Neuron (in vitro differentiated cells): ENCODE data around the gene TCEAL9.
"Not testable (repeated sequence)": the region's sequence is repeated elsewhere in the genome, so short reads cannot be mapped to it uniquely, and the experiment has no call there.

Experiments
- H2AFZ ChIP-seq: one replicate; pipeline ENCODE4 v1.6.1; 2013; ENCODE audit warnings: low read depth, mild to moderate bottlenecking, inconsistent platforms, low read length, moderate library complexity
- H3K27me3 ChIP-seq: one replicate; pipeline ENCODE4 v1.6.1; 2013; ENCODE audit warnings: low read length; ENCODE audit not compliant: insufficient read depth
- H3K36me3 ChIP-seq: one replicate; pipeline ENCODE4 v1.6.1; 2013; ENCODE audit warnings: low read length; ENCODE audit not compliant: insufficient read depth
- H3K4me1 ChIP-seq: one replicate; pipeline ENCODE4 v1.6.1; 2013; ENCODE audit warnings: low read length; ENCODE audit not compliant: insufficient read depth
- H3K4me3 ChIP-seq: 2 replicates; pipeline ENCODE4 v1.5.1; 2013; ENCODE audit warnings: mild to moderate bottlenecking, low read length, moderate library complexity
- H3K9me3 ChIP-seq: one replicate; pipeline ENCODE4 v1.6.1; 2013; ENCODE audit warnings: low read length

TCEAL9 gene

DNA sequence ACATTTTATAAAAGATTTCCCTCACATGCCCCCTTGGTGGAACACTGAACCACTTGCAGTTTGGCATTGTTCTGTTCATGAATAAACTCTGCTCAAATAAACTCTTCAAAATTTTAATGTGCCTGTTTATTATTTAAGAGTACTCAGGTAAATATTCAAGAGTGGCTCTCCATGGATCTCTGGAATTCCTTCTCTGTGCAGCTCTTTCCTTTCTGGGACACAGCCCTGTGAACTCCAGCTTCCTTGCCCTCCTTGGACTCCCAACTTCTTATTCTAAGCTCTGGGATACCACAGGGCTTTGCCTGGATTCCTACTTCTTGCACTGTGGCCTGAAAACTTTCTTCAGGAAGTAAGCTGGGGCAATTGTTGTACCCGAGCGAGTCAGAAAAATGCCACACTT lies 28.4 kb downstream of the TCEAL9 start:
- H3K4me3 ChIP-seq: no peak overlapping the region
- no peaks in the 10 kb centered on the region for H3K9me3 ChIP-seq
- peaks cover 2% of the 10 kb centered on the region for H3K36me3 ChIP-seq
- H3K4me1 ChIP-seq: no peaks in the 10 kb centered on the region
- H3K27me3 ChIP-seq: no peaks in the 10 kb centered on the region
- no peak overlapping the region for H2AFZ ChIP-seq

GRCh38 chrX:103385283-103385830 lies 29.1 kb downstream of the TCEAL9 start:
- not testable (repeated sequence) for H3K4me3 ChIP-seq, H3K9me3 ChIP-seq, H3K4me1 ChIP-seq

GRCh38 chrX:103386332-103386731 lies 30.0 kb downstream of the TCEAL9 start:
- Histone ChIP-seq H3K9me3 (no peaks in the 10 kb centered on the region), H2AFZ (no peak overlapping the region), H3K36me3 (no peaks in the 10 kb centered on the region), H3K4me3 (no peak overlapping the region), H3K27me3 (no peaks in the 10 kb centered on the region), H3K4me1 (no peaks in the 10 kb centered on the region)

More at GRCh38 chrX:103385283-103385830, 29.1 kb downstream of the TCEAL9 start:
- not testable (repeated sequence) for H3K36me3 ChIP-seq, H3K27me3 ChIP-seq, H2AFZ ChIP-seq

- Histone ChIP-seq H3K36me3 (no peaks in the 10 kb centered on the region), H2AFZ (no peak overlapping the region), H3K27me3 (no peaks in the 10 kb centered on the region), H3K4me3 (no peak overlapping the region), H3K4me1 (peaks cover 2% of the 10 kb centered on the region), H3K9me3 (no peaks in the 10 kb centered on the region)
Observed at GRCh38 chrX:103393487-103393886, 37.2 kb downstream of the TCEAL9 start.

DNA sequence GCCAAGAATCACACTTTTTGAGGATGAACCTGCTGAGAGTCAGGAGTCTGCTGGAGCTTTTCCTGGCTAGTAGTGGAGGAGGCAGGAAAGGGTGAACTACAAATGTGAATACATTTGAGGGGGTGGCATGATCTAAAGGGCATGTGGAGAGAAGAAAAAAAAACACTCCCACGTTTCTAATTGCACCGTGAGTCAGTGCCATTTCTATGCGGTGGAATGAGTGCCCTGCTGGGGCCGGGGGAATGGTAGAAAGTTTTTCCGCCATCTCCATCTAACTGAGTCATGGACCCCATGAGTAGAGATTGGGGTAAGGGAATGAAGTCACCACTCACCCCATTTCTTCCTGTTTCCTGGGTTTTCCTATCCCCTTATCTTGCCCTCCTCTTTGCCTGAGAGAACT lies 39.9 kb downstream of the TCEAL9 start:
- no peak overlapping the region for H3K4me3 ChIP-seq
- peaks cover 3% of the 10 kb centered on the region for H3K4me1 ChIP-seq
- H3K27me3 ChIP-seq: no peaks in the 10 kb centered on the region
- H2AFZ ChIP-seq: no peak overlapping the region
- H3K9me3 ChIP-seq: no peaks in the 10 kb centered on the region
- no peaks in the 10 kb centered on the region for H3K36me3 ChIP-seq

DNA sequence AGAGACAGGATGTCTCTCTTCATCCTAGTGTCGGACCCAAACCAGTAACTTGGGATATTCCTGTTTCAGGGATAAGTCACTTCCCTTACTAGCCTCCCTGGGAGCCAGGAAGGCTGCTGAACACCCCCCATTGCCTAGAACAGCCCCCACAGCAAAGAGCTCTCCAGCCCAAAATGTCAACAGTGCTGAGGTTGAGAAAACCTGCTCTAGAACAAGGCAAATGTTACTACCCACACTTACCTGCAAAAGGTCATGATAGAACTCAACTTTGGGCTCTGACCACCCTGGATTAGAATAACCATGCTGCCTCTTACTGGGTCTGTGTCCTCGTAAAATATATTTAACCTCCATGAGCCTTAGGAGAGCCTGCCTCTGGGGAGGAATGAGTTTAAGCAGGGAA lies 40.4 kb downstream of the TCEAL9 start:
- Histone ChIP-seq H3K4me1 (peaks cover 3% of the 10 kb centered on the region), H3K4me3 (no peak overlapping the region), H3K27me3 (no peaks in the 10 kb centered on the region), H3K9me3 (no peaks in the 10 kb centered on the region), H2AFZ (no peak overlapping the region), H3K36me3 (no peaks in the 10 kb centered on the region)

GRCh38 chrX:103397707-103398106 lies 41.4 kb downstream of the TCEAL9 start:
- no peaks in the 10 kb centered on the region for H3K27me3 ChIP-seq
- H2AFZ ChIP-seq: no peak overlapping the region
- H3K4me1 ChIP-seq: peaks cover 3% of the 10 kb centered on the region
- no peaks in the 10 kb centered on the region for H3K9me3 ChIP-seq
- no peak overlapping the region for H3K4me3 ChIP-seq
- H3K36me3 ChIP-seq: no peaks in the 10 kb centered on the region

- Histone ChIP-seq H3K36me3 (no peaks in the 10 kb centered on the region), H3K4me3 (no peak overlapping the region), H3K4me1 (peaks cover 3% of the 10 kb centered on the region), H2AFZ (no peak overlapping the region), H3K9me3 (no peaks in the 10 kb centered on the region), H3K27me3 (no peaks in the 10 kb centered on the region)
Observed at GRCh38 chrX:103398421-103398864, 42.1 kb downstream of the TCEAL9 start.

DNA sequence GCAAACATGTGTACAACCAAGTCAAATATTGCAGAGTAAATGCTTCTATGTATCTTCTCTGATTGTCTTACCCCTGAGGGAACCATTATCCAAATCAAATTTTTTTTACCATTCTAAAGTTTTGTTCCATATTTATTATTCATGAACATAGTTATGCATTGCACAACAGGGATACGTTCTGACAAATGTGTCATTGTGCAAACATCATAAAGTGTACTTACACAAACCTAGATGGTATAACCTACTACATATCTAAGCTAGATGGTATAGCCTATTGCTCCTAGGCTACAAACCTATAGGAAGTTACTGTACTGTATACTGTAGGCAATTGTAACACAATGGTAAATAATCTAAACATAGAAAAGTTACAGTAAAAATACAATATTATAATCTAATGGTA lies 43.4 kb downstream of the TCEAL9 start:
- H3K27me3 ChIP-seq: no peaks in the 10 kb centered on the region
- H3K4me1 ChIP-seq: peaks cover 8% of the 10 kb centered on the region
- H3K36me3 ChIP-seq: no peaks in the 10 kb centered on the region
- H2AFZ ChIP-seq: no peak overlapping the region
- no peaks in the 10 kb centered on the region for H3K9me3 ChIP-seq
- H3K4me3 ChIP-seq: no peak overlapping the region

- H3K27me3 ChIP-seq: no peaks in the 10 kb centered on the region
- no peak overlapping the region for H3K4me3 ChIP-seq
- peaks cover 8% of the 10 kb centered on the region for H3K4me1 ChIP-seq
- no peak overlapping the region for H2AFZ ChIP-seq
- no peaks in the 10 kb centered on the region for H3K36me3 ChIP-seq
- H3K9me3 ChIP-seq: no peaks in the 10 kb centered on the region
Observed at GRCh38 chrX:103400931-103401330, 44.6 kb downstream of the TCEAL9 start.

- no peaks in the 10 kb centered on the region for H3K27me3 ChIP-seq
- H3K9me3 ChIP-seq: no peaks in the 10 kb centered on the region
- H2AFZ ChIP-seq: peak overlapping the region; percentile 38
- H3K4me3 ChIP-seq: peak overlapping the region; percentile 57
- no peaks in the 10 kb centered on the region for H3K36me3 ChIP-seq
- H3K4me1 ChIP-seq: peaks cover 5% of the 10 kb centered on the region
Observed at GRCh38 chrX:103404231-103405008, 48.1 kb downstream of the TCEAL9 start.

DNA sequence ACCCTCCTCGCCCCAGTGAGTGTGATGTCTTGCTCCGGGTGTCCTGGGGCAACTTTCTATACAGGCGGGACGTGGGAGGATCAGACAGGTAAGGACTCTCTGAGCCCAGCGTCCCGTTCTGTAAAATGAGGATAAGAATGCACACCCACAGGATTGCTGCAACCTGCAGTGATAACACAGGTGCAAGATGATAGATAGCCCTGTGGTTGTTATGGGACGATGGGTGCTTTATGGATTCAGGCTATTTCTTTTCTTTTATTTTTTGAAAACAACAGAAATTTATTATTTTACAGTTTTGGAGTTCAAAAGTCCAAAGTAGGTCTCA lies 48.7 kb downstream of the TCEAL9 start:
- peak overlapping the region; percentile 38 for H2AFZ ChIP-seq
- no peaks in the 10 kb centered on the region for H3K27me3 ChIP-seq
- H3K9me3 ChIP-seq: no peaks in the 10 kb centered on the region
- H3K36me3 ChIP-seq: no peaks in the 10 kb centered on the region
- peak overlapping the region; percentile 57 for H3K4me3 ChIP-seq
- H3K4me1 ChIP-seq: peaks cover 5% of the 10 kb centered on the region

DNA sequence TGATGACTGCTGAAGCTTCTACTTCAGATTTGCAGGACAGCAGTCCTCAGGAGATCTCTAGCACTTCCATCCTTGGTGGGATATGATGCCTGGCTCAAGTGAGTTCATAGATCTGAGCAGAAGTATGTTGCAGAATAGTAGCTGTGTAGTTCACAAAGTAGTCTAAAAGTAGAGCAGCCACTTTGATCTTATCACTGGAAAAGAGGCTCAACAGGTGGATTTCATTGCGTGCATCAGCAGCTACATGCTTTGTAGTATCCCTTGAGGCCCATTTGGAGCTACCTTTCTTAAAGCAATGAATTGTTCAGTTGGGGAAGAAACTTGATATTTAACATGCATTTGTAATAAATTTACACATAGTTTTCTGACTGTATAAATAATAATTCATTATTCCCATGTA lies 50.0 kb downstream of the TCEAL9 start:
- Histone ChIP-seq H3K4me1 (peaks cover 5% of the 10 kb centered on the region), H3K9me3 (no peaks in the 10 kb centered on the region), H3K27me3 (no peaks in the 10 kb centered on the region), H2AFZ (no peak overlapping the region), H3K4me3 (no peak overlapping the region), H3K36me3 (no peaks in the 10 kb centered on the region)

DNA sequence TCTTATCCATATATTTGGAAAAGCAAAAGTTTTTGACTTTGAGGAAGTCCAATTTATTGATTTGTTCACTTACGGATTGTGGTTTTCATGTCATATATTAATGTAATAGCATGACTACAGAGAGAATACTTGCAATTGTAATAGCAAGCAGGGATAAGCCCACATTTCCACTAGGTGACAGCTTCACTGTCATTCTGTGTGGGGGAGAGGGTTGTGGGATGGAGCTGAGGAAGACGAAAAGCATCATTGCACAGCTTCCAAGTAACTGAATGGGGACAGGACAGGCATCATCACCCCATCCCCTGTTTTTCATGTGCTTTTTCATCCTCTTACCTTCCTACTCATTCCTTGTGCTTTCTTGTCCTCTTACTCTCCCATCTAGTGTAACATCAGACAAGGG lies 51.5 kb downstream of the TCEAL9 start:
- H3K36me3 ChIP-seq: no peaks in the 10 kb centered on the region
- H3K4me3 ChIP-seq: no peak overlapping the region
- no peak overlapping the region for H2AFZ ChIP-seq
- H3K4me1 ChIP-seq: peaks cover 5% of the 10 kb centered on the region
- H3K9me3 ChIP-seq: no peaks in the 10 kb centered on the region
- H3K27me3 ChIP-seq: no peaks in the 10 kb centered on the region
